Duodenal mucosa (tissue), 2 donors: Measurements from ENCODE around the gene ZYG11A.
A peak's percentile ranks its signal among the peaks of the same experiment; 100 is the strongest.
"Not testable (repeated sequence)": the region's sequence is repeated elsewhere in the genome, so short reads cannot be mapped to it uniquely, and the experiment has no call there.

Source experiments
- H3K27ac ChIP-seq: one replicate; pipeline ENCODE4 v1.7.0; 2013; ENCODE audit warnings: low read depth, low read length
- H3K27me3 ChIP-seq, 2 donors: one replicate each; pipeline ENCODE4 v1.7.0; 2013; ENCODE audit warnings: low read length in 2 of 2, control low read depth in 1 of 2; ENCODE audit not compliant: insufficient read depth in 2 of 2, control insufficient read depth in 1 of 2
- H3K36me3 ChIP-seq, 2 donors: one replicate each; pipeline ENCODE4 v1.7.0; 2013; ENCODE audit warnings: low read length in 2 of 2, control low read depth in 1 of 2; ENCODE audit not compliant: insufficient read depth in 2 of 2, control insufficient read depth in 1 of 2
- H3K4me1 ChIP-seq, 2 donors: one replicate each; pipeline ENCODE4 v1.7.0; 2013; ENCODE audit warnings: low read length in 2 of 2, control low read depth in 1 of 2; ENCODE audit not compliant: insufficient read depth in 2 of 2, control insufficient read depth in 1 of 2
- H3K4me3 ChIP-seq, 2 donors: one replicate each; pipeline ENCODE4 v1.7.0; 2013; ENCODE audit warnings: low read length in 2 of 2, low read depth in 1 of 2
- H3K9ac ChIP-seq, 2 donors: one replicate each; pipeline ENCODE4 v1.7.0; 2013; ENCODE audit warnings: low read length in 2 of 2, low read depth in 1 of 2
- H3K9me3 ChIP-seq, 2 donors: one replicate each; pipeline ENCODE4 v1.7.0; 2013; ENCODE audit warnings: low read length in 2 of 2, control low read depth in 1 of 2; ENCODE audit not compliant: control insufficient read depth in 1 of 2

The ZYG11A gene

GRCh38 chr1:52842643-52843310, at the start of gene ZYG11A:
ZYG11A (plus strand) TSS chr1:52842760; CDS start chr1:52842884, 124 bp downstream.
- peak within 1 kb of the TSS; percentile 61 for H3K4me3 ChIP-seq
- no peak within 1 kb of the TSS for H3K9ac ChIP-seq
- H3K9me3 ChIP-seq: no peaks in the 10 kb centered on the region
- peaks cover 8 to 9% of the 10 kb centered on the region in 2 donors for H3K27me3 ChIP-seq
- H3K4me1 ChIP-seq: peaks cover 3 to 7% of the 10 kb centered on the region in 2 donors
- no peak within 1 kb of the TSS for H3K27ac ChIP-seq
- H3K36me3 ChIP-seq: no peaks in the 10 kb centered on the region

- peaks cover 21 to 33% of the 10 kb centered on the region in 2 donors for H3K36me3 ChIP-seq
These were observed 48.8 kb upstream of the ZYG11A start for GRCh38 chr1:52793717-52794116.

GRCh38 chr1:52795464-52795863, 47.1 kb upstream of the ZYG11A start:
- Histone ChIP-seq H3K4me1 (no peaks in the 10 kb centered on the region), H3K36me3 (peaks cover 21 to 25% of the 10 kb centered on the region in 2 donors), H3K4me3 (no peak overlapping the region), H3K9me3 (no peaks in the 10 kb centered on the region), H3K27me3 (no peaks in the 10 kb centered on the region), H3K9ac (no peak overlapping the region), H3K27ac (no peak overlapping the region)

More at GRCh38 chr1:52793717-52794116, 48.8 kb upstream of the ZYG11A start:
- not testable (repeated sequence) for H3K9ac ChIP-seq, H3K27ac ChIP-seq, H3K4me1 ChIP-seq, H3K4me3 ChIP-seq, H3K27me3 ChIP-seq, H3K9me3 ChIP-seq

- H3K27me3 ChIP-seq: no peaks in the 10 kb centered on the region
- H3K9ac ChIP-seq: no peak overlapping the region
- H3K9me3 ChIP-seq: no peaks in the 10 kb centered on the region
- H3K4me1 ChIP-seq: no peaks in the 10 kb centered on the region
- no peak overlapping the region for H3K27ac ChIP-seq
- H3K36me3 ChIP-seq: peaks cover 14 to 22% of the 10 kb centered on the region in 2 donors
- no peak overlapping the region for H3K4me3 ChIP-seq
These were observed 44.2 kb upstream of the ZYG11A start for GRCh38 chr1:52798331-52798730.

- no peak overlapping the region for H3K4me3 ChIP-seq
- no peaks in the 10 kb centered on the region for H3K27me3 ChIP-seq
- peaks cover 6 to 17% of the 10 kb centered on the region in 2 donors for H3K36me3 ChIP-seq
- no peaks in the 10 kb centered on the region for H3K4me1 ChIP-seq
- H3K9me3 ChIP-seq: no peaks in the 10 kb centered on the region
- H3K9ac ChIP-seq: no peak overlapping the region
- no peak overlapping the region for H3K27ac ChIP-seq
These were observed 41.5 kb upstream of the ZYG11A start for GRCh38 chr1:52801011-52801410.

GRCh38 chr1:52804083-52804482, 38.5 kb upstream of the ZYG11A start:
- not testable (repeated sequence) for H3K27ac ChIP-seq, H3K4me1 ChIP-seq, H3K9me3 ChIP-seq, H3K4me3 ChIP-seq, H3K27me3 ChIP-seq, H3K9ac ChIP-seq
- peaks cover 0 to 24% of the 10 kb centered on the region in 2 donors for H3K36me3 ChIP-seq

- Histone ChIP-seq H3K4me1 (no peaks in the 10 kb centered on the region), H3K9ac (no peak overlapping the region), H3K27me3 (no peaks in the 10 kb centered on the region), H3K27ac (no peak overlapping the region), H3K36me3 (peaks cover 12 to 47% of the 10 kb centered on the region in 2 donors), H3K9me3 (no peaks in the 10 kb centered on the region), H3K4me3 (no peak overlapping the region)
These were observed 28.1 kb upstream of the ZYG11A start for GRCh38 chr1:52814465-52814864.

GRCh38 chr1:52820830-52821229, 21.7 kb upstream of the ZYG11A start:
- H3K4me1 ChIP-seq, H3K27ac ChIP-seq, H3K9me3 ChIP-seq, H3K4me3 ChIP-seq, H3K27me3 ChIP-seq, H3K9ac ChIP-seq: not testable (repeated sequence)
- peaks cover 14 to 38% of the 10 kb centered on the region in 2 donors for H3K36me3 ChIP-seq

GRCh38 chr1:52825868-52826267, 16.7 kb upstream of the ZYG11A start:
- H3K9me3 ChIP-seq: no peaks in the 10 kb centered on the region
- no peak overlapping the region for H3K9ac ChIP-seq
- no peaks in the 10 kb centered on the region for H3K4me1 ChIP-seq
- H3K36me3 ChIP-seq: peaks cover 8 to 15% of the 10 kb centered on the region in 2 donors
- no peak overlapping the region for H3K4me3 ChIP-seq
- H3K27ac ChIP-seq: no peak overlapping the region
- H3K27me3 ChIP-seq: no peaks in the 10 kb centered on the region

GRCh38 chr1:52834798-52835197, 7.8 kb upstream of the ZYG11A start:
- no peak overlapping the region for H3K9ac ChIP-seq
- H3K4me1 ChIP-seq: no peaks in the 10 kb centered on the region
- H3K27me3 ChIP-seq: no peaks in the 10 kb centered on the region
- H3K9me3 ChIP-seq: no peaks in the 10 kb centered on the region
- no peak overlapping the region for H3K4me3 ChIP-seq
- no peaks in the 10 kb centered on the region for H3K36me3 ChIP-seq
- no peak overlapping the region for H3K27ac ChIP-seq
